ENCODE measurements around the gene DUT. TPM values are rescaled to one million over a fixed set of nuclear protein-coding genes. Genes with fewer than 3 reads are reported as not detected.
A peak's percentile ranks its signal among the peaks of the same experiment; 100 is the strongest.

The DUT gene
- total RNA-seq, 1 donor = 45.3 TPM

GRCh38 chr15:48365575-48365974 lies 34.3 kb downstream of the DUT start:
- no peak for DNase-seq (ENCODE audit: low read depth)
- TF ChIP-seq, protein P1, sequence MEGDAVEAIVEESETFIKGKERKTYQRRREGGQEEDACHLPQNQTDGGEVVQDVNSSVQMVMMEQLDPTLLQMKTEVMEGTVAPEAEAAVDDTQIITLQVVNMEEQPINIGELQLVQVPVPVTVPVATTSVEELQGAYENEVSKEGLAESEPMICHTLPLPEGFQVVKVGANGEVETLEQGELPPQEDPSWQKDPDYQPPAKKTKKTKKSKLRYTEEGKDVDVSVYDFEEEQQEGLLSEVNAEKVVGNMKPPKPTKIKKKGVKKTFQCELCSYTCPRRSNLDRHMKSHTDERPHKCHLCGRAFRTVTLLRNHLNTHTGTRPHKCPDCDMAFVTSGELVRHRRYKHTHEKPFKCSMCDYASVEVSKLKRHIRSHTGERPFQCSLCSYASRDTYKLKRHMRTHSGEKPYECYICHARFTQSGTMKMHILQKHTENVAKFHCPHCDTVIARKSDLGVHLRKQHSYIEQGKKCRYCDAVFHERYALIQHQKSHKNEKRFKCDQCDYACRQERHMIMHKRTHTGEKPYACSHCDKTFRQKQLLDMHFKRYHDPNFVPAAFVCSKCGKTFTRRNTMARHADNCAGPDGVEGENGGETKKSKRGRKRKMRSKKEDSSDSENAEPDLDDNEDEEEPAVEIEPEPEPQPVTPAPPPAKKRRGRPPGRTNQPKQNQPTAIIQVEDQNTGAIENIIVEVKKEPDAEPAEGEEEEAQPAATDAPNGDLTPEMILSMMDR (IDR thresholded peaks at IDR 0.05; ENCODE audit: insufficient read depth, low read depth, low read length) = no peak
- H3K4me3 ChIP-seq (ENCODE audit: low read depth, low read length) = no peak overlapping the region

GRCh38 chr15:48366584-48367312 lies 35.5 kb downstream of the DUT start:
- TF ChIP-seq, protein P1 (IDR thresholded peaks at IDR 0.05; ENCODE audit: insufficient read depth, low read depth, low read length) = no peak
- DNase-seq (ENCODE audit: low read depth) = peak; percentile 53

GRCh38 chr15:48367483-48367882 lies 36.3 kb downstream of the DUT start:
- H3K4me3 ChIP-seq (ENCODE audit: low read depth, low read length) = no peak overlapping the region
- DNase-seq (ENCODE audit: low read depth) = no peak
- TF ChIP-seq, protein P1 (IDR thresholded peaks at IDR 0.05; ENCODE audit: insufficient read depth, low read depth, low read length) = no peak

More at GRCh38 chr15:48366584-48367312, 35.5 kb downstream of the DUT start:
- H3K4me3 ChIP-seq (ENCODE audit: low read depth, low read length) = no peak overlapping the region

DNA sequence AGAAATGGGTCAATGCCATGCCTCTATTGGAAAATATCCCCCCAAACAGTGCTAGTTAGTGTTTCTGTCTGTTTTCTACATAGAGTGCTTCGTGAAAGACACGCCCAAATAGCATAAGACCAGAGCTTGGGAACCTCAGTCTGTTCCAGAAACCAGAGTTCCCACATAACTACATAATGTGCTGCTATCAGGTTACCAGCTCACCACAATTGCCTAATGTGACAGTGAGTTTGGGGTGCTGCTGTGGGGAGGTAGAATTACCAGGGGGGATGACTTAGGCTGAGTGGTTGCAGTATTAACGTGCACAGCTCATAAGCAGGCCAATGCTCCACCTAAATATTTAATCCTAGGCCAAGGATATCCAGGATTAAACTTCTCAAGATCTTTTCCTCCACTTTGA lies 39.2 kb downstream of the DUT start:
- peak; percentile 76 for DNase-seq (ENCODE audit: low read depth)
- TF ChIP-seq, protein P1 (IDR thresholded peaks at IDR 0.05; ENCODE audit: insufficient read depth, low read depth, low read length) = no peak
- no peak overlapping the region for H3K4me3 ChIP-seq (ENCODE audit: low read depth, low read length)

GRCh38 chr15:48371550-48371949 lies 40.3 kb downstream of the DUT start:
- TF ChIP-seq, protein P1 (IDR thresholded peaks at IDR 0.05; ENCODE audit: insufficient read depth, low read depth, low read length) = no peak
- DNase-seq (ENCODE audit: low read depth) = no peak
- H3K4me3 ChIP-seq (ENCODE audit: low read depth, low read length) = no peak overlapping the region

DNA sequence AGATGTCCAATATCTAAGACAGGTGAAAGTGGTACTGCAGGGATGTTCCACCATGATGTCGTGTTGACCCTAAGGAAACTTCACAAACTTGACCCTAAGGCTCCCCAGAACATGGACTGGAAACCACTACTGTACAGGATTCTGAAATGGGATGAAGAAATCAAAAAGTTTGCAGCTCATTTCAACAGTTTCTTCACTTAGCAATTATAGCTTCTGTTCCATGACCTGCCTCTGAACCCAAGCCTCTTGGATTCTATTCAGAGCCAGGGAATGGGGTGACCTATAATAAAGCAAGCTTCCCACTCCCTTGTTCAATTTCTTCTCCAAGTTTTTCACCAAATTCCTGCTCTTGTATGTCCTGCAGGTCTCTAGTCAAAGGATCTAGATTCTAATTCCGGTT lies 40.7 kb downstream of the DUT start:
- DNase-seq (ENCODE audit: low read depth) = no peak
- H3K4me3 ChIP-seq (ENCODE audit: low read depth, low read length) = no peak overlapping the region
- TF ChIP-seq, protein P1 (IDR thresholded peaks at IDR 0.05; ENCODE audit: insufficient read depth, low read depth, low read length) = no peak

Data from fibroblast of villous mesenchyme (primary cell).